ENCODE data around the gene SSBP2.
"Not testable (repeated sequence)": the region's sequence is repeated elsewhere in the genome, so short reads cannot be mapped to it uniquely, and the experiment has no call there.

SSBP2 gene

DNA sequence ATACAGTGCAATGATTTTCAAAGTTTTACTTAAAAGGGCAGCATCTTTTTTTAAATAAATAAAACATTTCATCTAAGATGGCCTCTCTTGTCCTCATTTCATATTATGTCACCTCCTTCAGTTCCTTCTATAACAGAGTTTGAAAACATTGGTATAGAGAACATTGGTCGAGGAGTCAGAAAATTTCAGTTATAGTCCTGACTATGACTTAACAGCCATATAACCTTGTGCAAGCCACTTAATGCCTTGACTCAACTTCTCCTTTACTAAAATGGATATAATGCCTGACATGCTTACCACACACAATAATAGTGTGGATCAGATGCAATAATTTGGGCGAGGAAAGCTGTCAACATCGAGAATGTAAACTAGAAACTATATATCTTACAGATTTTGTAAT is 22.6 kb downstream of the SSBP2 start:
- no peak for DNase-seq (ENCODE audit: low spot score)

DNA sequence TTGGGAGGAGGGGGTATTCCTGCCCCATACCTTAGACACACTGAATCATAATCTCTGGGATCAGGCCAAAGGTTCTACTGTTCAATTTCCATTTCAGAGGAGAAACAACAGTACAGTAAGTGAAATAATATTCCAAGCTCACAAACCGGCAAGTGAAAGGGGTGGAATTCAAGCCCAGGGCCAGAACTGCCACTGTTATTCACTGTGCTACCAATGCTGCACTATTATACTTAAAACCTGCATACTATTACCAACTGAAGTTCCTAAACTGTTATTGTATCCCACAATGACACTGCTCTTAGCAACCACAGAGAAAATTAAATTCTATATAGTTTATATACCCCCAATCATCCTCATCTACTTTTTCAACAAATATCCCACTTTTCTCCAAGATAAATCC is 24.6 kb downstream of the SSBP2 start:
- no peak for DNase-seq (ENCODE audit: low spot score)

- DNase-seq (ENCODE audit: low spot score) = no peak
Measured at GRCh38 chr5:81724571-81724970, 26.3 kb downstream of the SSBP2 start.

DNA sequence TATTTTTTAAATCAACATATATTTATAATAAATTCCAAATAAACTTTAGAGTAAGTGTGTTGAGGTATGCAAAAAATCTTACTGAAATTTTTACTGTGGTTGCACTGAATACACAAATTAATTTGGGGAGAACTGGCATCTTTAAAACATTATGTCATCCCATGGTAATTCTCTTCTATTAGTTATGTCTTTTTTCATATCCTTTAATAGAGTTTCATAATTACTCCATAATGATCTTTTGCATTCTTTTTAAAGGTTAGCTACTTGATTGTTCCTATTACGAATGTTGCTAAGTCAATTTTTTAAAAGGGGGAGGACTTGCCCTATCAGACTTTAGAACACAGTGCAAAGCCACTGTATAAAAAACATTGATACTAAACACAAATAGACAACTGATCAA is 26.8 kb downstream of the SSBP2 start:
- no peak for DNase-seq (ENCODE audit: low spot score)

- DNase-seq (ENCODE audit: low spot score) = no peak
Measured at GRCh38 chr5:81721049-81721448, 29.8 kb downstream of the SSBP2 start.

DNA sequence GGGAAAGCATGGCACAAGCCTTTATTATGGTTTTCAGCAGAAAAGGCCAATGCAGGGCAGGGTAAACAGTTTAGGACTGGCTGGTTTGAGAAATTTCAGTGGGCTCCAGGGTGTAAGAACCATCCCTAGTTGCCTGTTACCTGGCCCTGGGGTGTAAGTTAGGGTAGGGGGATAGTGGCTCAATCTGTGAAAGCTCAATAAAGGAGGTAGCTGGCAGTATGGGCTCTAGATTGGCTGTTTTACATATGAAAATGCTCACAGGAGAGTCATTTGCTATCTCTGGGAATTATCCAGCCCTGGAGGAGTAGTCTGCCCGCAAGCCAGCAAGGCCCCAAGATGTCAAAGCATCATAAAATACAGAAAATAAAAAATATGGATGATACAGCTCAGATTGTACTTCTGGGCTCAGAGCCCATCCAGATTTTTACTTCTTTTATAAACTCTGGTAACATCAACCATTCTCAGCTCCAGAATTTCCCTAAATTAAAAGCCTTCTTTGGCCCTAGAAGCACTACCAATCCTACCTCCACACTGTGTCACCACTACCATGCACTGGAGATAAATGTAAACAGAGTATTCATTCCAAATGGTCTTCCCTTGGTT is 31.1 kb downstream of the SSBP2 start:
- DNase-seq (ENCODE audit: low spot score) = no peak

DNA sequence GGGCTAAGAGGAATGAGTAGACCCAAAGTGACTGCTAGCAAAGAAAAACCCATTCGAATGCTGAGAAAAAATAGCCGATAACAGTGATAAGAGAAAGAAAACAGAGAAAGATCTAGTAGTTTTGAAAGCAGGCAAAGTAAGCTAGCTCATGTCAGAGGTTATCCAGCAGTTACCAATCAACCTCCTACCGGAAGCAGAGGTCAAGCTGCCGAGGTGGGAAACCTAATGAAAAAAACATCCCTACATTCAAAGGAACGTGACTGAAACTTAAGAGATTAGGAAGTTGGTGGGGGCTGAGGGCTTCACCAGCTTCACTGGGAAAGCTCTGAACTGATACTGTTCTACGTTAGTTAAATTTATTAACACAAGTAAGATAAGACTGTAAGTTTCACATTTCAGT is 32.6 kb downstream of the SSBP2 start:
- DNase-seq (ENCODE audit: low spot score) = no peak

DNA sequence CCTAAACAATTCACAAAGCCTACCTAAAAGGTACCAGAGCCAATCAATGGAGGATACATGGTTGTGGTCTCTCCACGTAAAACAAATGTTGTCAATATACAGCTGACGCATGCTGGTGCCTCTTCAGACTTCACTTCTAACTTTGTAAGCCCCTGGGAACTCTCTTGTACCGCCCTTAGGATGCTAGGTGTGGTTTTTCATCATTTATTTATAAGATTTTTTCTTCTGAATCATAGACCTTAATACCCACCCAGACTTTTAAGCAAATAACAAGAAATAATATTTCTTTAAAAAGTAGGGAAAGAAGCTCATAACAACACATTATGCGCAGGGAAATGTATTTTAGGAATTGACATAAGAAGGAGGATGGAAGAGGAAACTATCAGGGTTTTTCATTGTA is 33.0 kb downstream of the SSBP2 start:
- no peak for DNase-seq (ENCODE audit: low spot score)

DNA sequence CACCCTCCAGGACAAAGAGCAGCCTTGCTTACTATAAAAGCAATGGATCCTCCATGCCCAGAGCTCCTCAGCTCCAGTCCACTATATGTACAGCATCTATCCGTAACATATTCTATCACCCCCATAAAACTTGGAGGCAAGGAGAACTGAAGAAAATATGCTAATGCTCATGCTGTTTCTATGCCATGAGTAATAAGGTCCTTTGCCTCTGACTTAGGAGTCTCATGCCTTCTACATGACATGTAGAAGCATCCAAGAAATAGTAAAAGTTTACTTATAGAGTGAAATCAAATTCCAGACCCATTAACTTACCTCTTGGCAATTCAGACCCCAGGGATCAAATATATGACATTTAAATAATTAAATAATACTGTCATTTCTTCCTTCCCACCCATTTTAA is 33.7 kb downstream of the SSBP2 start:
- DNase-seq (ENCODE audit: low spot score) = no peak

DNA sequence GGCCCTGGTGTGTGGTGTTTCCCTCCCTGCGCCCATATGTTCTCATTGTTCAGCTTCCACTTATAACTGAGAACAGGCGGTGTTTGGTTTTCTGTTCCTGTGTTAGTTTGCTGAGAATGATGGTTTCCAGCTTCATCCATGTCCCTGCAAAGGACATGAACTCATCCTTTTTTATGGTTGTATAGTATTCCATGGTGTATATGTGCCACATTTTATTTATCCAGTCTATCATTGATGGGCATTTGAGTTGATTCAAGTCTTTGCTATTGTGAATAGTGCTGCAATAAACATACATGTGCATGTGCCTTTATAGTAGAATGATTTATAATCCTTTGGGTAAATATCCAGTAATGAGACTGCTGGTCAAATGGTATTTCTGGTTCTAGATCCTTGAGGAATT is 36.8 kb downstream of the SSBP2 start:
- not testable (repeated sequence) for DNase-seq (ENCODE audit: low spot score)

DNA sequence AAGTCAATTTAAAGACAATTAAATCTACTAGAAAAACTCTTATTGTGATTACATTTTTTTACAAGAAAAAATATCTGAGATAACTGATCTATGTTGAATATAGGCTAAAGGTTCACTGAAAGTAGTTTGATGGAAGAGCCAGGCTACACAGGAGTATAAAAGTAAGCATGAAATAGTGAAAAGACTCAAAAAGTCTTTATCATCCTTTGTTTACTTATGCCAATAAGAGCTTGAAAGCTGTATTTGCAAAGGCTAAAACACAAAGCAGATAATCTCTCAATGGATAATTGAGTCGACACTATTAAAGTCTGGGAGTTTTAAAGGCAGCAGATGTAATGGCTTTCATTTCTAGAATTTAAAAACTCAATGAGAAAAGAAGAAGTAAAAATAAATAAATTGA is 42.0 kb downstream of the SSBP2 start:
- no peak for DNase-seq (ENCODE audit: low spot score)

- no peak for DNase-seq (ENCODE audit: low spot score)
Measured at GRCh38 chr5:81703840-81704239, 47.1 kb downstream of the SSBP2 start.

DNA sequence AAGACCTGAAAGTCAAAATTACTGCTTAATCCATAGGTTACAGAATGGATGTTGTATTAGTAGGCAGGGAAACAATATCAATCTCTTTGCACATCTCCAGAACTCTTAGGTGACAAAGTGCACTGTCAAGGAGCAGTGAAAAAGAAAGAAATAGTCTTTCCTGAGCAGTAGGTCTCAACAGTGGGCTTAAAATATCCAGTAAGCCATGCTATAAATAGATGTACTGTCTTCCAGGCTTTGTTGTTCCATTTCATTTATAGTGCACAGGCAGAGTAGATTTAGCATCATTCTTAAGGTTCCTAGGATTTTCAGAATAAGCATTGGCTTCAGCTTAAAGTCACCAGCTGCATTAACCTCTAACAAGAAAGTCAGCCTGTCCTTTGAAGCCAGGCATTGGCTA is 50.7 kb downstream of the SSBP2 start:
- no peak for DNase-seq (ENCODE audit: low spot score)

- DNase-seq (ENCODE audit: low spot score) = no peak
Measured at GRCh38 chr5:81698813-81699212, 52.1 kb downstream of the SSBP2 start.

DNA sequence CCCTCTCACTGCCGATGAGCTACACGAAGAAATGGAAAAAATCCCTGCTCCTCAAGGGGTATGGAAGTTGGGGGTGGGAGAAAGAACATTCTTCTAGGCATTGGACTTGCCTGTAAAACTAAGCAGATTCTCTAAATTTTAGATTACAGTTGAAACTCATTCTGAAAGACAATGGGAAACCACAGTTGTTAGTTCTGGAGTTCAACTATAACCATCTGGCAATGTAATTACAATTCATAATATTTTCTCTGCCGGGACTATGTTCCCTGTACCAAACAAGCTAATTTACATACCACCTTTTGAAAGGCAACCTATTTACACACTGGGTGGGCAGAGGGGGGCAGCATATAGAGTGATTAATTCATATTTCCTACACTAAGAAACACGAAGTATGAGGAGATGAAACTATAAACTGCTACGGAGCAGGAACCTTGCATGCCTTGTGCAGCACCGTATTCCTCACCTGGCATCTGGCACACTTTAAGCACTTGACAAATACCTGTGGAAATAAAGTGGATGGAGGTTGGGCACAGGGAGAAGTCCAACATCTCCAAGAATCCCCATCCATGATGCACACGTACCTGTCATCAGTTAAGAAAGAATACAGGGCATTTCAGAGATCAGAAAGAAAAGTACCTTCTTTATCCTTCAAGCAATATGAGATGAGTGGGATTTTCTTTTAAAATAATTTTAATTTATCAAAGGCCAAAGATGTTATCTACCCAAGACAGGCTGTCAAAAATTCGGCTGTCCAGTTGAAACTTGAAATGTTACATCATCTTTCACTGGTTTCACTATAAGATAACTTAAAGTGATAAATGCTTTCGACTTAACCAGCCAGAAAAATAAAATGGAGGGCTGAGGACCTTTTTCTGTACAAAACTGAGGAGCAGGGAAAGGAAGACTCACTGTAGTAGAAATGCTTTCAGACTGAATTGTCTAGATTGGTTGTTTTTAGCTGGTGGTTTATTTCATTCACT is 54.2 kb downstream of the SSBP2 start:
- no peak for DNase-seq (ENCODE audit: low spot score)

GRCh38 chr5:81694726-81695125 is 56.2 kb downstream of the SSBP2 start:
- no peak for DNase-seq (ENCODE audit: low spot score)

GRCh38 chr5:81688215-81688614 is 62.7 kb downstream of the SSBP2 start:
- DNase-seq (ENCODE audit: low spot score) = no peak

GRCh38 chr5:81687292-81687691 is 63.6 kb downstream of the SSBP2 start:
- DNase-seq (ENCODE audit: low spot score) = no peak

DNA sequence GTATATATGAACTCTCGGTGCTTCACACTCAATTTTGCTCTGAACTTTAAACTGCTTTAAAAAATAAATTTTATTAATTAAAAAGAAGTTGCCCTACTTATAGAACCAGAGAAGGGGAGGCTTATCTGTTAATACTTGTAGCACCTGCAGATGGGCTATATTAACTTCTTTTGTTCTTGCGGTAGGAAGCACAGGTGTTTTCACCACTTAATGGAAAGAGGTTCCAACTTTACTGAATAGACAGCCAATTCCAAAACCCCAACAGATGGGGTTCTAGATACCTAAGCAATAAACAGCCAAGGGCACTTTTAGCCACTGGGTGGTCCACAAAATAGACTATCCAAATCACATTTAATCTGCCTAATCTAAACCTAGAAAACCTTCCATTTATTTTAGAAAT is 65.4 kb downstream of the SSBP2 start:
- no peak for DNase-seq (ENCODE audit: low spot score)

DNA sequence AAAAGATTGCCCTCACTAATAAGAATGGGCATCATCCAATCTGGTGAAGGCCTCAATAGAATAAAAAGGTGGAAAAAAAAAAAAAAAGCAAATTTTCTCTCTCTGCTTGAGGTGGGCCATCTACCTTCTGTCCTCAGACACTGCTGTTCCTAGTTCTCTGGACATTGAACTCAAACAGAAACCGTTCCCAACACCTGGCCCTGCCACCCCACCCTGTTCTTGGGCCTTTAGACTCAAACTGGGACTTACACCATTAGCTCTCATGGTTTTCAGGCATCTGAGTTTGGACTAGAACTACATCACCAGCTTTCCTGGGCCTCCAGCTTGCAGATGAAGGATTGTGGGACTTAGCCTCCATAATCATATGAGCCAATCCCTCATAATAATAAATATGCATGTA is 71.0 kb downstream of the SSBP2 start:
- DNase-seq (ENCODE audit: low spot score) = no peak

- DNase-seq (ENCODE audit: low spot score) = no peak
Measured at GRCh38 chr5:81675420-81675819, 75.5 kb downstream of the SSBP2 start.

DNA sequence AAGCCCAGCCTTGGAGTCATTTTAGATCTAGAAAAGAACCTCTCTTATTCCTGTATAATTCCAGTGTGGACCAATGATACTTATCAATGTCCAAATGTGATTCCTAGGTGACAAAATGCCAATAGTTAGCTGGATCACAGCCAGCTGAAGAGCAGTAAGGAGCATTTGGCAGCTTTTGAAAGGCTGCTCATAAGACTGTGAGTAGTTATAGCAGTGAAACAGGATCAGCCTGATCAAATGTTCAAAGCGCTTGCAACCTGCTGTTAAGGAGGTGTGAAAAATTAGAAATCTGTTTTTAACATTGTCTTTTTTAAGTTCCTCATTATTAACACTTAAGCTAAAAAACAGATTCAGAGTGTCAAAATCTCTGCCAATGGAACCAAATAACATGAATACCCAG is 85.1 kb downstream of the SSBP2 start:
- no peak for DNase-seq (ENCODE audit: low spot score)

- DNase-seq (ENCODE audit: low spot score) = not testable (repeated sequence)
Measured at GRCh38 chr5:81660624-81661023, 90.3 kb downstream of the SSBP2 start.

DNA sequence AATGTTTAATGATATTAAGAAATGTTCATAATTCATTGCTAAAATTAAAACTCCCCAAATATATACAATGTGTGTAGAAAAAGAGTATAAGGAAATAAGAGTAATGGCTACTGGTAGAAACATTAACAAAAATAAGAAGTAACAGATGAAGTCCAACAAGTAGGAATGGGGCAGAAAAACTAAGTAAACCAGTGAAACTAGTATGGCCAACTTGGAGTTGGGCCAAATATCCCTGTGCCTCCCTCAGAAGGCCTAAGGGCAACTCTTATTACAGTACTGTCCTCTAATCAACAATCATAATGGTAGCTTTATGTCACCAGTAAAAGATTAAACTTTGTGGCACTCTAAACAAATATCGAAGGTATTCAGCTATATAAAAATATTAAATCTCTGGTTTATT is 93.5 kb downstream of the SSBP2 start:
- no peak for DNase-seq (ENCODE audit: low spot score)

Data from hematopoietic multipotent progenitor cell treated with erythropoietin and hydrocortisone succinate and interleukin-3 and kit ligand, for 15 days (in vitro differentiated cells).